RPMI8226 (cell line): ENCODE results near the gene PPP1R14D.
"Not testable (repeated sequence)": the region's sequence is repeated elsewhere in the genome, so short reads cannot be mapped to it uniquely, and the experiment has no call there.

Experiments
- DNase-seq: peaks from one replicate; pipeline ENCODE4 v3.0.0-alpha.2; 2015

Gene PPP1R14D, protein sequence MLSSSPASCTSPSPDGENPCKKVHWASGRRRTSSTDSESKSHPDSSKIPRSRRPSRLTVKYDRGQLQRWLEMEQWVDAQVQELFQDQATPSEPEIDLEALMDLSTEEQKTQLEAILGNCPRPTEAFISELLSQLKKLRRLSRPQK

DNA sequence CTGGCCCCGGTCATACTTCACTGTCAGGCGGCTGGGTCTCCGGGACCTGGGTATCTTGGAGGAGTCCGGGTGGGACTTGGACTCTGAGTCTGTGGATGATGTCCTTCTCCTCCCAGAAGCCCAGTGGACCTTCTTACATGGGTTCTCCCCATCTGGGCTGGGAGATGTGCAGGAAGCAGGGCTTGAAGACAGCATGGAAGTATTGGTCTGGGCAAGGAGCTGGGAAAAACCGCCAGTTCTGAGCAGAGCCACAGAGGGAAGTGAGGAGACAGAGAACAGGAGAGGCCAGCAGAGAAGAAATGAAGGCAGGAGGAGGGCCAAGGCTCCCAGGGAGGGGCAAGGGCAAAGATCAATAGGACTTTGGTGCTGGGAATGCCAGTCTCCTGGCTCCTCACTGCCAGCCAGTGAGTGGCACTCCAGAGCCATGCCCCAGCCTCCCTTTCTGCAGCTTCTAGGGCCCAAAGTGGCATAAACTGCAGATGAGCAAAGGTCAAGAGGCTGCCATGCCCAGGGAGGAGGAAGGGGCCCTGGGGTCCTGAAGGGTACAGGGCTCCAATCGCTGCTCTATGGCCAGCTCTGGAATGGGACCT is at the start of gene PPP1R14D:
TSS of gene PPP1R14D (minus strand) at position 262 of the 590 bp plus-strand sequence. CDS start at position 195, 67 bp downstream.
- DNase-seq = no peak

GRCh38 chr15:40877694-40878093 is 49.2 kb upstream of the PPP1R14D start:
- no peak for DNase-seq

DNA sequence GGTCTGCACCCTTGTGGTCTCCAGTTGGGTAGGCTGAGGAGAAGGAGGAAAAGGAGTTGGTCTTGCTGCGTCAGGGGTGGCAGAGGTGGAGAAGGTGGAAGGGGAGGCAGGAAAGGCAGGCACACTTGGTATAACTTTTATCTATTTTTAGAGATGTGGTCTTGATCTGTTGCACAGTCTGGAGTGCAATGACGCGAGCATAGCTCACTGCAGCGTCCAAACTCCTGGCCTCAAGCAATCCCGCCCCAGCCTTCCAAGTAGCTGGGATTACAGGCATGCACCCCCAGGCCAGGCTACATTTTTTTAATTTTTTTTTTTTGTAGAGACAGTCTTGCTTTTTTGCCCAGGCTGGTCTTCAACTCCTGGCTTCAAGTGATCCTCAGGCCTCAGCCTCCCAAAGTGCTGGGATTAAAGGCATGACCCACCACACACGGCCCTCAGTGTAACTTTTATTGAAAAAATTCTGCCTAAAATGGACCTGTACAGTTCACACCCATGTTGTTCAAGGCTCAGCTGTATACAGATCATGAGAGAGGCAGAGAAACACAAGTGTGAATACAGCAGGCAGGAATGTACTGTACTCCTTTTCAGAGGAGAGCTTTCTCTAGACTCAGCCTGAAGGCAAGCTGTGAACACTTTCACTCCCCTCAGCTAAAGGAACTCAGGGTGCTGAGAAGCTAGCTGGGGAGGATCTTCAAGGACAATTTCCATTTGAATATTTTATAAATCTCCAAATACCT is 47.7 kb upstream of the PPP1R14D start:
- no peak for DNase-seq

- DNase-seq = peak; percentile 62
Observed at GRCh38 chr15:40873694-40874561, 45.4 kb upstream of the PPP1R14D start, which contains the start of gene RHOV. Gene RHOV, minus strand, starts transcription at chr15:40874234. Its CDS starts 95 bp downstream, at chr15:40874139.

DNA sequence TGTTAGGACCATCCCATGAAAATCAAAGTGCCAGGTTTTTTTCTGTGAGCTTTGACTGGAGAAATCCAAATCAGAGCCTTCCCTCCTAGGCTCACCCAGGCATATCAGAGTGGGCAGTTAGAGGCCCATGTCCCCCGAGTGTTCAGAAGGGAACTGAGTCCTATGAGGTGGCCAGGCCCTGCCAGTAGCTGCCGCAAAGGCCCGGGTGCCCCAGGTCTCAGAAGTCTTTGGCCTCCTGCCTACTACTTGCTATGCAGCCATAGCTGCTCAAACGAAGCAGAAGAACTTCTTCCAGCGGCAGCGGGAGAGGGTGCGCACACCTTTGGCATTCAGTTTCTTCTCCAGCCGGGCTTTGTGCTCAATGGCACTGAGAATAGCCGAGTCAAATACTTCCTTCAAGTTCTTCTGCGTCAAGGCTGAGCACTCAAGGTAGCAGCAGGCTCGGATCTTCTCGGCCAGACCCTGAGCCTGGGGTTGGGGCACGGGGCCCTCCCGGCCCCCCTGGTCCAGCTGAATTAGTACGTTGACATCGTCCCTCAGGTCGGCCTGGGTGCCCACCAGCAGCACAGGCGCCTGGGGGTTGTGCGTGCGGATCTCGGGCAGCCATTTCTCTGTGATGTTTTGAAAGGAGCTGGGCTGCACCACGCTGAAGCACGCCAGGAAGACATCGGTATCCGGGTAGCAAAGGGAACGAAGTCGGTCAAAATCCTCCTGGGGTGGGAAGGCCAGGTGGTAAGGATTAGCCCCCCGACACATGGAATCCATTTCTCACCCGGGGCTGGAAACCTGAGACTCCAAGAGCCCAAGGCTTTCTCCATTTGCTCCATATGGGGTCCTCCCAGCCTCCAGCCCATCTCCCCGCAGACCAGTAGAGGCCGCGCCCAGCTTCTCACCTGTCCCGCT is 44.5 kb upstream of the PPP1R14D start:
- DNase-seq = no peak

- peak; percentile 50 for DNase-seq
Observed at GRCh38 chr15:40871749-40872617, 43.5 kb upstream of the PPP1R14D start.

DNA sequence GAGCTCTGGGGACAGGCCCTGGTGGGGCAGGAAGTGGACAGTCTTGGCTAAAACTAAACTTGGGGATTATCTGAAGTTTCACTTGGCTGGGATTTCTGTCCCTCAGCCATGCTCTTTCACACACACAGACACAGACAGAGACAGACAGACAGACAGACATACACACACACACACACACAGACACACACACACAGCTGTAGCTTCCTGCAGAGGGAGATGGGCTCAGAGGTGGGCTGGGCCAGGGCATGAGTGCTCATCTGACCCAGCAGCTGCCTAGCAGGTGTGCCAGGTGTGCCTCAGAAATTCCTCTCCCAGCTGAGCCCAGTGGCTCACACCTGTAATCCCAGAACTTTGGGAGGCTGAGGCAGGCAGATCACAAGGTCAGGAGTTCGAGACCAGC is 42.2 kb upstream of the PPP1R14D start:
- DNase-seq = no peak

- DNase-seq = no peak
Observed at GRCh38 chr15:40869686-40870085, 41.2 kb upstream of the PPP1R14D start.

DNA sequence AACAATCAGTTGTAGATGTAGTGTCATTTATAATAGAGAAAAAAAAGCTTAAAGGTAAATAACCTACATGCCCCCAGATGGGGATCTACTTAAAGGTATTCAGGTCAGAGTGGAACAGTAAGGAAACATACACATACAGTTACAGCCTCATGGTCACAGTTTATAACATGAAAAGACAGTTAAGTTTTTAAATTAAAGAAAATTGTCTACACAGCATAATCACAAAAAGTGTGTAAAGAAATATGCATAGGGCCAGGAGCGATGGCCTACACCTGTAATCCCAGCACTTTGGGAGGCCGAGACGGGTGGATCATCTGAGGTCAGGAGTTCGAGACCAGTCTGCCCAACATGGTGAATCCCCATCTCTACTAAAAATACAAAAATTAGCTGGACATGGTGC is 38.7 kb upstream of the PPP1R14D start:
- no peak for DNase-seq

DNA sequence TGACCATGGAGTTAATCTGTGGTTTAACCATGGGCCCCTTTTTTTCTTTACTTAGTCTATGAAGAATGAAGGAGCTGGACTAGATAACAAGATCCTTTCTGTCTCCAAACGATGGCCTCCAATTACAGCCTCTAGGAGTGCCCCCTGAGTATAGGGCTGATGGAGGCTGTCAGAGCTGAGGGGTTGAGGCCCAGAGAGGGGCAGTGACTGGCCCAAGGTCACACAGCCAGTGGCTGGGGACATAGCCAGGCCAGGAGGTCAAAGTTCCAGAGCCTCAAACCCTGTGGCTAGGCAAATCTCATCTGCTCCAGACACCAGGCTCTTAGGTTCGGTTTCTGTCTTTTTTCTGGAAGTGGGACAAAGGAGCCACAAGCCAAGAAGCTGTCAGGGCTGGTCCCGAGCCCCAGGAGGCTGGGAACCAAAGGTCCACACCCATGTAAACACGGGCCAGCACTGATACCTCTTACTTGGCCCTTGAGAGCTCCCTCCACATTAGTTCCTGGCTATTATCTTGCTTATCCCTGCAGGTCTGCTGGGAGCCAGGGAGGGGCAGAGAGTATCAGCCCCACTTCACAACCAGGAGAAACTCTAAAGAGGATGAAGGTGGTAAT is 35.3 kb upstream of the PPP1R14D start:
- DNase-seq = no peak

GRCh38 chr15:40861147-40861546 is 32.6 kb upstream of the PPP1R14D start:
- DNase-seq = not testable (repeated sequence)

- DNase-seq = peak; percentile 77
Observed at GRCh38 chr15:40859206-40859851, 30.8 kb upstream of the PPP1R14D start.

GRCh38 chr15:40858706-40859105 is 30.2 kb upstream of the PPP1R14D start:
- no peak for DNase-seq

GRCh38 chr15:40857601-40858341 is 29.3 kb upstream of the PPP1R14D start:
- peak; percentile 59 for DNase-seq

- no peak for DNase-seq
Observed at GRCh38 chr15:40856746-40857145, 28.2 kb upstream of the PPP1R14D start.

DNA sequence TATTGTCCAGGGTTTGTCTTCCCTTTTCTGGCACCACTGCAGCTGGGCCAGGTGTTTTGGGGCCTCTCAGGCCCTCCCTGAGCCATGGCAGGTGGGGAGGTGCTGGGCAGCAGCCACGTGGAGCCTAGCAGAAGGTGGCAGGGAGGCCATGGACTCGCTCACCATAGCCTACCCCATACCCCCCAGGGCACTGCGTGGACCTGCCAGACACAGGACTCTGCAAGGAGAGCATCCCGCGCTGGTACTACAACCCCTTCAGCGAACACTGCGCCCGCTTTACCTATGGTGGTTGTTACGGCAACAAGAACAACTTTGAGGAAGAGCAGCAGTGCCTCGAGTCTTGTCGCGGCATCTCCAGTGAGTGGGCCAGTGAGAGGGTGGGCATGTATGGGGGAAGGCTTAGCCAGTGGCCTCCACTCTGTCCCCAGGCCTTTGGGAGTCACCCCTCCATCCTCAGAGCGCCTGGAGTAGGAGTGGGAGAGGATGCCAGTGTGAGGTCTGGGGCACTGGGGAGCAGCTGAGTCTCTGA is 27.3 kb upstream of the PPP1R14D start:
- DNase-seq = no peak

DNA sequence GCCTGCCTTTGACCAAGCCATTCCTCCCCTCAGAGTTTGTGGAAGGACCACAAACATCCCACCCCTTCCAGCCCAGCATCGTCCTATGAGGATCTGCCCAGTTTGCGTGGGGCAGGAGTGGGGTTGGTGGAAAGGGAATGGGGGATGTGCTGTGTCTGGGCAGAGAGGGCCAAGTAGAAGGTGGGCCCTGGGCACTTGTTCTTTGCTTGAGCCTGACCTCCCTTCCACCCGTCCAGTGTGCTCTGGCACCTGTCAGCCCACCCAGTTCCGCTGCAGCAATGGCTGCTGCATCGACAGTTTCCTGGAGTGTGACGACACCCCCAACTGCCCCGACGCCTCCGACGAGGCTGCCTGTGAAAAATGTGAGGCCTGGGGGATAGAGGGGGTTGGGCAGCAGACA is 25.7 kb upstream of the PPP1R14D start:
- no peak for DNase-seq

DNA sequence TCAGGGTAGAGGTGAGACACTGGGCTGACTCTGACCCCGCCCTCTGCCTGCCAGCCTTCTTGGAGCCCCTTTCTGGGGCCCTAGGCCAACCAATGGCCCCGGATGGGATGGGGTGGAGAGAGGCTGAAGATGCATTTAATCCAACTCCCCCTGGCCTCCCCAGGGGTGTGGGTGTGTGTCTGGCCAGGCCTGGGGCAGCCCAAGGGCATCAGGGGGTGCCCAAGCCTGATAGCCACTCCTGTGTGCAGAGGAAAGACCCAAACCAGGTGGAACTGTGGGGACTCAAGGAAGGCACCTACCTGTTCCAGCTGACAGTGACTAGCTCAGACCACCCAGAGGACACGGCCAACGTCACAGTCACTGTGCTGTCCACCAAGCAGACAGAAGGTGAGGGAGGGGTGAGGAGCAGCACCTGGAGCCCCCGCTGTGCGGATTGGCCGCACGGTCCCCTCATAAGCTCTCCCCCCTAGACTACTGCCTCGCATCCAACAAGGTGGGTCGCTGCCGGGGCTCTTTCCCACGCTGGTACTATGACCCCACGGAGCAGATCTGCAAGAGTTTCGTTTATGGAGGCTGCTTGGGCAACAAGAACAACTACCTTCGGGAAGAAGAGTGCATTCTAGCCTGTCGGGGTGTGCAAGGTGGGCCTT is 24.9 kb upstream of the PPP1R14D start:
- no peak for DNase-seq

- DNase-seq = no peak
Observed at GRCh38 chr15:40852529-40852928, 24.0 kb upstream of the PPP1R14D start.
